Fibroblast of skin of back (primary cell): ENCODE measurements around the gene CELA3A.
A peak's percentile ranks its signal among the peaks of the same experiment; 100 is the strongest.
"Not testable (repeated sequence)": the region's sequence is repeated elsewhere in the genome, so short reads cannot be mapped to it uniquely, and the experiment has no call there.

Experiments
- DNase-seq: peaks from one replicate; pipeline ENCODE4 v3.0.0-alpha.2; 2013

Gene CELA3A

GRCh38 chr1:22021061-22021460, 19.6 kb downstream of the CELA3A start:
- no peak for DNase-seq

- DNase-seq, result peak; percentile 90
These were observed 23.3 kb downstream of the CELA3A start for GRCh38 chr1:22024485-22025367.

- DNase-seq, result peak; percentile 87
These were observed 24.1 kb downstream of the CELA3A start for GRCh38 chr1:22025368-22026155.

- DNase-seq, result no peak
These were observed 25.4 kb downstream of the CELA3A start for GRCh38 chr1:22026924-22027289.

GRCh38 chr1:22030057-22030456, 28.6 kb downstream of the CELA3A start:
- DNase-seq, result no peak

- no peak for DNase-seq
These were observed 29.0 kb downstream of the CELA3A start for GRCh38 chr1:22030473-22030872.

GRCh38 chr1:22031214-22031962, 29.9 kb downstream of the CELA3A start:
- DNase-seq, result no peak

- DNase-seq, result not testable (repeated sequence)
These were observed 33.4 kb downstream of the CELA3A start for GRCh38 chr1:22034834-22035233.

GRCh38 chr1:22037520-22037919, 36.1 kb downstream of the CELA3A start:
- DNase-seq, result no peak

GRCh38 chr1:22038036-22038435, 36.6 kb downstream of the CELA3A start:
- no peak for DNase-seq

GRCh38 chr1:22039594-22040285, 38.3 kb downstream of the CELA3A start:
- DNase-seq, result peak; percentile 51

GRCh38 chr1:22040286-22040623, 38.8 kb downstream of the CELA3A start:
- no peak for DNase-seq

GRCh38 chr1:22041505-22041904, 40.0 kb downstream of the CELA3A start:
- DNase-seq, result no peak

GRCh38 chr1:22043198-22043769, 41.8 kb downstream of the CELA3A start:
- DNase-seq, result no peak

GRCh38 chr1:22044690-22045420, 43.4 kb downstream of the CELA3A start:
- DNase-seq, result peak; percentile 77

GRCh38 chr1:22045604-22046228, 44.3 kb downstream of the CELA3A start:
- peak; percentile 49 for DNase-seq

- DNase-seq, result no peak
These were observed 47.1 kb downstream of the CELA3A start for GRCh38 chr1:22048351-22049192.

GRCh38 chr1:22050330-22050729, 48.9 kb downstream of the CELA3A start:
- DNase-seq, result no peak

GRCh38 chr1:22051607-22052114, 50.2 kb downstream of the CELA3A start:
- no peak for DNase-seq
